Fibroblast of lung (primary cell): ENCODE results near the gene COL26A1. TPM values are rescaled to one million over a fixed set of nuclear protein-coding genes. Genes with fewer than 3 reads are reported as not detected.

ENCODE experiments used
- DNase-seq, 2 donors: peaks; one replicate each; pipeline versions ENCODE4 v3.0.0 to v3.0.0-alpha.2; 2010; ENCODE audit warnings: low read depth in 2 of 2
- H2AFZ ChIP-seq: 2 replicates; pipeline ENCODE4 v1.5.1; 2012; ENCODE audit warnings: low read length, control low read depth, inconsistent platforms
- H3K27ac ChIP-seq: 2 replicates; pipeline ENCODE4 v1.5.1; 2011; ENCODE audit warnings: low read length, control low read depth; ENCODE audit not compliant: insufficient read depth
- H3K27me3 ChIP-seq: 2 replicates; pipeline ENCODE4 v1.5.1; 2011; ENCODE audit warnings: mild to moderate bottlenecking, low read length; ENCODE audit not compliant: control insufficient read depth, insufficient read depth
- H3K36me3 ChIP-seq: 2 replicates; pipeline ENCODE4 v1.5.1; 2011; ENCODE audit warnings: low read length; ENCODE audit not compliant: control insufficient read depth, insufficient read depth
- H3K4me1 ChIP-seq: 2 replicates; pipeline ENCODE4 v1.5.1; 2011; ENCODE audit warnings: low read length; ENCODE audit not compliant: control insufficient read depth, insufficient read depth; ENCODE audit errors: extremely low read depth
- H3K4me2 ChIP-seq: 2 replicates; pipeline ENCODE4 v1.5.1; 2011; ENCODE audit warnings: low read length, control low read depth; ENCODE audit not compliant: insufficient read depth; ENCODE audit errors: extremely low read depth
- H3K4me3 ChIP-seq, 4 experiments: fragments of 200-600 bp in 1 of 4; sonication (generic) in 1 of 4; replicated peaks in 1 of 4; 2 replicates each; pipeline ENCODE4 v1.5.1; 2011 to 2016; ENCODE audit warnings: low read length in 4 of 4, low read depth in 3 of 4, mild to moderate bottlenecking in 3 of 4, control low read depth in 2 of 4, inconsistent platforms in 1 of 4, mixed read lengths in 1 of 4; ENCODE audit not compliant: insufficient read depth in 1 of 4; ENCODE audit errors: control extremely low read depth in 1 of 4
- H3K79me2 ChIP-seq: 2 replicates; pipeline ENCODE4 v1.5.1; 2012; ENCODE audit warnings: mild to moderate bottlenecking, low read length, inconsistent platforms; ENCODE audit not compliant: control insufficient read depth, insufficient read depth
- H3K9ac ChIP-seq: 2 replicates; pipeline ENCODE4 v1.5.1; 2011; ENCODE audit warnings: mild to moderate bottlenecking, low read length, control low read depth; ENCODE audit not compliant: insufficient read depth
- H3K9me3 ChIP-seq: 2 replicates; pipeline ENCODE4 v1.5.1; 2012; ENCODE audit warnings: low read depth, low read length; ENCODE audit not compliant: control insufficient read depth, insufficient read depth
- H4K20me1 ChIP-seq: 2 replicates; pipeline ENCODE4 v1.5.1; 2011; ENCODE audit warnings: low read length; ENCODE audit not compliant: control insufficient read depth, insufficient read depth; ENCODE audit errors: extremely low read depth
- CTCF ChIP-seq, 2 donors: IDR thresholded peaks in 1 of 2; conservative IDR thresholded peaks in 1 of 2; 1 replicate in 1 of 2; 2 replicates in 1 of 2; pipeline ENCODE4 v1.5.1; 2011 to 2012; ENCODE audit warnings: low read length in 2 of 2, control low read depth in 1 of 2, inconsistent platforms in 1 of 2, low read depth in 1 of 2, mild to moderate bottlenecking in 1 of 2
- EZH2 ChIP-seq: IDR thresholded peaks from 2 replicates; pipeline ENCODE4 v1.5.1; 2012; ENCODE audit warnings: low read length, control low read depth, mild to moderate bottlenecking; ENCODE audit errors: missing control alignments
- polyA plus RNA-seq, 2 donors: library from polyadenylated mRNA; depleted of rRNA in 1 of 2; stranded (reverse) in 1 of 2; unstranded in 1 of 2; fragments of >200 nt; gene quantifications; 2 replicates each; pipeline ENCODE4 v1.2.1, GENCODE V29; 2011 to 2012; ENCODE audit warnings: missing spikeins in 1 of 2
- total RNA-seq: library from RNA; depleted of rRNA; stranded (reverse); fragments of >200 nt; gene quantifications from 2 replicates; pipeline ENCODE4 v1.2.1, GENCODE V29; 2014

COL26A1 gene
- total and polyA plus RNA-seq, 2 donors (not counting 1 experiment from before 2014, with no cell fraction given) = 0.06 TPM; not detected in 1

DNA sequence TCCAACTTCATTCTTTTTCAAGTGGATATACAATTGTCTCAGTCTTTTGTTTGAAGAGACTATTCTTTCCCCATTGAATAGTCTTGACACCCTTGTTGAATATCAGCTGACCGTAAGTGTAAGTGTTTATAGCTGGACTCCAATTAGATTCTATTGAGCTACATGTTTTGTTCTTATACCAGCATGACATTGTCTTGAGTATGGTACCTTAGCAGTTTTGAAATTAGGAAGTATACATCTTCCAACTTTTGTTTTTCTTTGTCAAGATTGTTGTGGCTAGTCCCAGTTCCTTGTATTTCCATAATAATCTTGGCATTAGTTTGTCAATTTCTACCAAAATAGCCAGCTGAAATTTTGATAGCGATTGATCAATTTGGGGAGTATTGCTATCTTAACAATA, 209.5 kb downstream of the COL26A1 start:
- no peak overlapping the region for H3K4me2 ChIP-seq
- H3K4me3 ChIP-seq = no peak overlapping the region
- H3K27me3 ChIP-seq = peaks cover 2% of the 10 kb centered on the region
- H3K79me2 ChIP-seq = no peaks in the 10 kb centered on the region
- H3K9ac ChIP-seq = no peak overlapping the region
- no peaks in the 10 kb centered on the region for H3K4me1 ChIP-seq
- no peak for TF ChIP-seq EZH2
- no peak for TF ChIP-seq CTCF (conservative IDR thresholded peaks at IDR 0.05 in 1 of 2, IDR thresholded peaks at IDR 0.05 in 1 of 2; ENCODE audit: low read depth in 1 of 2, low read length in 2 of 2)
- H3K36me3 ChIP-seq = no peaks in the 10 kb centered on the region
- no peak overlapping the region for H3K27ac ChIP-seq
- no peak for DNase-seq
- no peak overlapping the region for H2AFZ ChIP-seq
- H3K9me3 ChIP-seq = no peaks in the 10 kb centered on the region
- no peaks in the 10 kb centered on the region for H4K20me1 ChIP-seq

GRCh38 chr7:101575168-101575567, 212.5 kb downstream of the COL26A1 start:
- TF ChIP-seq CTCF (conservative IDR thresholded peaks at IDR 0.05 in 1 of 2, IDR thresholded peaks at IDR 0.05 in 1 of 2; ENCODE audit: low read depth in 1 of 2, low read length in 2 of 2) (no peak), EZH2 (no peak)
- Histone ChIP-seq H3K4me2 (no peak overlapping the region), H3K4me1 (no peaks in the 10 kb centered on the region), H3K36me3 (no peaks in the 10 kb centered on the region), H3K9me3 (no peaks in the 10 kb centered on the region), H3K9ac (no peak overlapping the region), H3K27me3 (peaks cover 2% of the 10 kb centered on the region), H4K20me1 (no peaks in the 10 kb centered on the region), H3K27ac (no peak overlapping the region), H2AFZ (no peak overlapping the region), H3K79me2 (no peaks in the 10 kb centered on the region), H3K4me3 (no peak overlapping the region)
- DNase-seq = no peak

- Histone ChIP-seq H2AFZ (no peak overlapping the region), H3K4me1 (no peaks in the 10 kb centered on the region), H4K20me1 (no peaks in the 10 kb centered on the region), H3K9ac (no peak overlapping the region), H3K4me2 (no peak overlapping the region), H3K27me3 (peaks cover 2% of the 10 kb centered on the region), H3K9me3 (no peaks in the 10 kb centered on the region), H3K36me3 (no peaks in the 10 kb centered on the region), H3K4me3 (no peak overlapping the region), H3K79me2 (no peaks in the 10 kb centered on the region), H3K27ac (no peak overlapping the region)
- TF ChIP-seq EZH2 = no peak
- no peak for TF ChIP-seq CTCF (conservative IDR thresholded peaks at IDR 0.05 in 1 of 2, IDR thresholded peaks at IDR 0.05 in 1 of 2; ENCODE audit: low read depth in 1 of 2, low read length in 2 of 2)
- peak in 1 of 2 donors; percentile 11 for DNase-seq
These were observed 213.0 kb downstream of the COL26A1 start for GRCh38 chr7:101575721-101576120.
